C4-2B (cell line): Measurements from ENCODE around the gene NR1I3.

Experiments
- ZFX ChIP-seq: fragments of 450-650 bp; IDR thresholded peaks from 2 replicates; pipeline ENCODE4 v1.6.1; 2017
- TF ChIP-seq, protein P1 (sequence below): fragments of 450-650 bp; conservative IDR thresholded peaks from 2 replicates; pipeline ENCODE4 v1.5.1; 2017; ENCODE audit warnings: mild to moderate bottlenecking

DNA sequence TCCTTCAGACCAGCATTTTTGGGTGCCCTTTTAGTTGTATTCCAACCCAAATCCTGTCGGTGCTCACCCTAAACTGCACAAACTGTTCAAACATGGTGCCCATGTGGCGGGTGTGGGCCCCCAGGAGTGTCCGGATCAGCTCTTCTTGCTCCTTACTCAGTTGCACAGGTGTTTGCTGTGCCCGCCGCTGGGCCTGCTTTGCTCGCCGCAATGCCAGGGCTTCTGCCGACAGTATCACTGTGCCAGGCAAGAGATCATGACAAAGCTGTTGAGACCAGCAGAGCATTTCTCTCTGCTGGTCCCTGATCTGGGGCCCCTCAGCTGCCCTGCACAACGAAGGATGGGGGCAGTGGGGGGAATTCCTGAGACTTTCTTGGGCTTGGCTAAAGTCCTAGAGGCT lies 4.9 kb downstream of the NR1I3 start:
- TF ChIP-seq, protein P1, sequence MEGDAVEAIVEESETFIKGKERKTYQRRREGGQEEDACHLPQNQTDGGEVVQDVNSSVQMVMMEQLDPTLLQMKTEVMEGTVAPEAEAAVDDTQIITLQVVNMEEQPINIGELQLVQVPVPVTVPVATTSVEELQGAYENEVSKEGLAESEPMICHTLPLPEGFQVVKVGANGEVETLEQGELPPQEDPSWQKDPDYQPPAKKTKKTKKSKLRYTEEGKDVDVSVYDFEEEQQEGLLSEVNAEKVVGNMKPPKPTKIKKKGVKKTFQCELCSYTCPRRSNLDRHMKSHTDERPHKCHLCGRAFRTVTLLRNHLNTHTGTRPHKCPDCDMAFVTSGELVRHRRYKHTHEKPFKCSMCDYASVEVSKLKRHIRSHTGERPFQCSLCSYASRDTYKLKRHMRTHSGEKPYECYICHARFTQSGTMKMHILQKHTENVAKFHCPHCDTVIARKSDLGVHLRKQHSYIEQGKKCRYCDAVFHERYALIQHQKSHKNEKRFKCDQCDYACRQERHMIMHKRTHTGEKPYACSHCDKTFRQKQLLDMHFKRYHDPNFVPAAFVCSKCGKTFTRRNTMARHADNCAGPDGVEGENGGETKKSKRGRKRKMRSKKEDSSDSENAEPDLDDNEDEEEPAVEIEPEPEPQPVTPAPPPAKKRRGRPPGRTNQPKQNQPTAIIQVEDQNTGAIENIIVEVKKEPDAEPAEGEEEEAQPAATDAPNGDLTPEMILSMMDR, result no peak
- TF ChIP-seq ZFX, result no peak
